K562 treated with DMSO at 1 percent for 4 hours (cell line): ENCODE data around the gene CRYBB1. TPM values are rescaled to one million over a fixed set of nuclear protein-coding genes. Genes with fewer than 3 reads are reported as not detected.

Experiments
- total RNA-seq: library from RNA; unstranded; fragments of 300-600 nt; gene quantifications from 2 replicates; pipeline ENCODE4 v1.2.3, GENCODE V29; 2022; ENCODE audit not compliant: insufficient read depth

CRYBB1 gene
- total RNA-seq = not detected in 2 replicates

GRCh38 chr22:26617271-26618199 lies at the start of gene CRYBB1:
TSS of gene CRYBB1 (minus strand) at chr22:26618027. CDS start at chr22:26616319, 1,708 bp downstream.

GRCh38 chr22:26656891-26657851 lies 39.3 kb upstream of the CRYBB1 start, which contains the start of gene MIAT:
TSS of gene MIAT (plus strand) at chr22:26657588.

GRCh38 chr22:26621663-26622062 lies 3.8 kb upstream of the CRYBB1 start, which contains the start of gene CRYBA4:
TSS of gene CRYBA4 (plus strand) at chr22:26621963. CDS start at chr22:26622597, 634 bp downstream.

GRCh38 chr22:26589845-26590736 lies 27.7 kb downstream of the CRYBB1 start, which contains the start of gene TPST2:
TSS of gene TPST2 (minus strand) at chr22:26590132. CDS start at chr22:26541630, 48,502 bp downstream.

Other genes starting within 250 kb of the CRYBB1 start
- 0.17 and 1.2 TPM in 2 replicates for gene ASPHD2, start 188.8 kb downstream of the CRYBB1 start, total RNA-seq
- 12.3 and 21.8 TPM in 2 replicates for gene HPS4, start 134.2 kb downstream of the CRYBB1 start, total RNA-seq
- gene SRRD, start 134.2 kb downstream of the CRYBB1 start, total RNA-seq = 7.5 and 13.1 TPM in 2 replicates
- gene TFIP11, start 105.6 kb downstream of the CRYBB1 start, total RNA-seq = 21.5 and 26.5 TPM in 2 replicates
- gene TPST2, start 27.9 kb downstream of the CRYBB1 start, total RNA-seq = 63.0 and 85.9 TPM in 2 replicates
- gene CRYBA4, start 3.9 kb upstream of the CRYBB1 start, total RNA-seq = not detected in 2 replicates
- 0.11 and 0.48 TPM in 2 replicates for gene MIAT, start 39.6 kb upstream of the CRYBB1 start, total RNA-seq